ENCODE measurements around the gene MON1A. TPM values are rescaled to one million over a fixed set of nuclear protein-coding genes. Genes with fewer than 3 reads are reported as not detected.

MON1A gene
- total and polyA plus RNA-seq, 2 of the 8 experiments (the other 6 are each of a cell fraction or from before 2014, with no cell fraction given): 10.3 to 14.1 TPM

- Histone ChIP-seq H3K27me3 (replicated peaks in 1 of 4; ENCODE audit: control insufficient read depth in 3 of 4, extremely low read depth in 1 of 4, insufficient read depth in 3 of 4, low read length in 3 of 4) (no peaks in the 10 kb centered on the region), H3K23ac (ENCODE audit: insufficient read length) (no peak overlapping the region), H2BK15ac (ENCODE audit: low read length) (no peak overlapping the region), H2BK20ac (ENCODE audit: low read length) (no peak overlapping the region), H3K14ac (ENCODE audit: insufficient read length) (no peak overlapping the region), H3K79me2 (ENCODE audit: control insufficient read depth in 1 of 2, insufficient read depth in 2 of 2, low read length in 2 of 2) (peaks cover 0 to 39% of the 10 kb centered on the region in 2 experiments; a peak in 1 of 4 replicates), H2BK5ac (ENCODE audit: low read depth, low read length) (no peak overlapping the region), H3K79me1 (ENCODE audit: low read depth, low read length) (peaks cover 3% of the 10 kb centered on the region; the same call in 1 of the 2 replicates), H4K91ac (replicated peaks; ENCODE audit: insufficient read length, low read length) (no peak overlapping the region), H2BK12ac (ENCODE audit: low read depth, low read length) (no peak overlapping the region), H3K18ac (ENCODE audit: extremely low read depth, low read length) (no peak overlapping the region), H3K56ac (replicated peaks; ENCODE audit: insufficient read length, low read depth, low read length) (no peak overlapping the region), H3K36me3 (ENCODE audit: control insufficient read depth in 2 of 4, insufficient read depth in 4 of 4, low read length in 3 of 4) (peaks cover 0 to 30% (median 2%) of the 10 kb centered on the region in 4 experiments; a peak in 4 of 8 replicates), H4K20me1 (replicated peaks in 1 of 2; ENCODE audit: control insufficient read depth in 1 of 2, insufficient read depth in 2 of 2, low read length in 2 of 2) (peaks cover 1 to 3% of the 10 kb centered on the region in 2 experiments), H4K8ac (ENCODE audit: extremely low read depth, insufficient read depth, low read length) (no peak overlapping the region; the same call in 1 of the 2 replicates), H3K9ac (replicated peaks in 1 of 4; ENCODE audit: extremely low read depth in 1 of 4, low read depth in 3 of 4, low read length in 3 of 4) (no peak overlapping the region), H4K5ac (ENCODE audit: insufficient read length, low read depth, low read length) (no peak overlapping the region), H2AK5ac (ENCODE audit: low read depth, low read length) (no peak overlapping the region), H3K4me3 (ENCODE audit: extremely low read depth in 1 of 4, insufficient read depth in 2 of 4, low read depth in 3 of 4, low read length in 4 of 4) (no peak overlapping the region), H3K9me3 (ENCODE audit: insufficient read depth in 2 of 2, low read depth in 1 of 2, low read length in 1 of 2) (no peaks in the 10 kb centered on the region), H3K4me2 (ENCODE audit: insufficient read depth in 1 of 2, low read depth in 2 of 2, low read length in 2 of 2) (no peak overlapping the region), H2AFZ (ENCODE audit: low read length) (no peak overlapping the region), H3K4me1 (replicated peaks in 1 of 4; ENCODE audit: control insufficient read depth in 3 of 4, insufficient read depth in 4 of 4, low read length in 3 of 4) (peaks cover 0 to 3% (median 0%) of the 10 kb centered on the region in 4 experiments; a peak in 2 of 7 replicates), H3K27ac (ENCODE audit: low read depth, low read length) (no peak overlapping the region), H2BK120ac (replicated peaks; ENCODE audit: low read depth, low read length) (no peak overlapping the region), H3K23me2 (ENCODE audit: low read depth, low read length) (no peaks in the 10 kb centered on the region), H3K4ac (replicated peaks; ENCODE audit: insufficient read length, low read depth, low read length) (no peak overlapping the region)
- WGBS, 2 experiments (ENCODE audit: extremely low coverage in 1 of 2, insufficient coverage in 1 of 2, insufficient read length in 1 of 2, insufficient replicate concordance in 2 of 2, low coverage in 1 of 2, low lambda C conversion rate in 2 of 2, missing lambda C conversion rate in 1 of 2): 89% methylated on average over 6 of the region's 6 CpGs; no CpG with 5 or more reads in 1 of the 2 experiments
- ChIA-PET CTCF (ENCODE audit: partially characterized antibody) (no interaction called here), POLR2A (ENCODE audit: partially characterized antibody) (no interaction called here)
- DNase-seq (ENCODE audit: low read depth in 1 of 2, low spot score in 2 of 2): no peak
- FAIRE-seq: no peak
- no peak for TF ChIP-seq EZH2 (IDR thresholded peaks at IDR 0.05; ENCODE audit: low read depth, low read length, severe bottlenecking)
- TF ChIP-seq KDM4A (IDR thresholded peaks at IDR 0.05; ENCODE audit: low read depth, low read length, severe bottlenecking): no peak
- TF ChIP-seq NRF1 (IDR thresholded peaks at IDR 0.05; ENCODE audit: low read depth, low read length): no peak
- TF ChIP-seq YY1 (IDR thresholded peaks at IDR 0.05; ENCODE audit: low read depth, low read length): no peak
- no peak for TF ChIP-seq TBP (IDR thresholded peaks at IDR 0.05; ENCODE audit: low read depth, low read length)
- no peak for TF ChIP-seq MAFK (IDR thresholded peaks at IDR 0.05; ENCODE audit: low read depth, low read length)
- TF ChIP-seq KDM5A (IDR thresholded peaks at IDR 0.05; ENCODE audit: low read length): no peak
- TF ChIP-seq RFX5 (IDR thresholded peaks at IDR 0.05; ENCODE audit: borderline replicate concordance, low read depth, low read length): no peak
- TF ChIP-seq JUND (IDR thresholded peaks at IDR 0.05; ENCODE audit: low read length): no peak
- TF ChIP-seq POU5F1 (IDR thresholded peaks at IDR 0.05; ENCODE audit: low read depth, low read length): no peak
- no peak for TF ChIP-seq SUZ12 (IDR thresholded peaks at IDR 0.05; ENCODE audit: low read length)
- TF ChIP-seq, protein P1, sequence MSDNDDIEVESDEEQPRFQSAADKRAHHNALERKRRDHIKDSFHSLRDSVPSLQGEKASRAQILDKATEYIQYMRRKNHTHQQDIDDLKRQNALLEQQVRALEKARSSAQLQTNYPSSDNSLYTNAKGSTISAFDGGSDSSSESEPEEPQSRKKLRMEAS (IDR thresholded peaks at IDR 0.05): no peak
- TF ChIP-seq TCF12 (IDR thresholded peaks at IDR 0.05; ENCODE audit: low read depth, low read length): no peak
- no peak for TF ChIP-seq POLR2AphosphoS5 (IDR thresholded peaks at IDR 0.05; ENCODE audit: low read depth, low read length)
- no peak for TF ChIP-seq SP1 (IDR thresholded peaks at IDR 0.05; ENCODE audit: low read depth, low read length)
- TF ChIP-seq CBX5 (IDR thresholded peaks at IDR 0.05; ENCODE audit: low read depth, low read length): no peak
Measured at GRCh38 chr3:49967291-49967690, 37.7 kb upstream of the MON1A start.
